ENCODE measurements around the gene PNMT. TPM values are rescaled to one million over a fixed set of nuclear protein-coding genes. Genes with fewer than 3 reads are reported as not detected.

PNMT gene
- total RNA-seq, 4 donors from 2014 or later, result 0.26 to 8.4 (median 1.3) TPM

- no peak for DNase-seq
- Histone ChIP-seq H3K9me3 (no peaks in the 10 kb centered on the region), H3K36me3 (no peaks in the 10 kb centered on the region), H3K27me3 (peaks cover 0 to 23% (median 0%) of the 10 kb centered on the region in 4 donors), H3K4me3 (no peak overlapping the region), H3K4me1 (peaks cover 19 to 63% (median 25%) of the 10 kb centered on the region in 3 donors), H3K27ac (no peak overlapping the region)
- TF ChIP-seq POLR2A (IDR thresholded peaks at IDR 0.05), result no peak
- peak; percentile 51 to 75 (median 68) for TF ChIP-seq CTCF (IDR thresholded peaks at IDR 0.05)
- 11 to 56% methylated on average over 1 to 2 of the region's 2 CpGs for WGBS, 2 donors
- intact Hi-C loops (cut with DNase I), result no loop called here
Measured at GRCh38 chr17:39634384-39634871, 33.8 kb upstream of the PNMT start.

- peak overlapping the region in 1 of 4 donors; percentile 95 for H3K27ac ChIP-seq
- no peak overlapping the region for H3K4me3 ChIP-seq
- H3K36me3 ChIP-seq, result peaks cover 0 to 12% (median 0%) of the 10 kb centered on the region in 3 donors
- DNase-seq, result no peak
- H3K9me3 ChIP-seq, result no peaks in the 10 kb centered on the region
- TF ChIP-seq CTCF (IDR thresholded peaks at IDR 0.05) (no peak), POLR2A (IDR thresholded peaks at IDR 0.05) (no peak)
- peaks cover 31 to 75% (median 38%) of the 10 kb centered on the region in 3 donors for H3K4me1 ChIP-seq
- peaks cover 0 to 16% (median 0%) of the 10 kb centered on the region in 4 donors for H3K27me3 ChIP-seq
- intact Hi-C loops (cut with DNase I), result no loop called here
- WGBS, 2 donors, result 71 to 90% methylated on average over 3 to 6 of the region's 8 CpGs
Measured at GRCh38 chr17:39635614-39636176, 32.6 kb upstream of the PNMT start.

GRCh38 chr17:39636587-39636926, 31.7 kb upstream of the PNMT start:
- H3K27me3 ChIP-seq, result peaks cover 0 to 8% (median 0%) of the 10 kb centered on the region in 4 donors
- intact Hi-C loops (cut with DNase I), result no loop called here
- DNase-seq, result no peak
- H3K4me1 ChIP-seq, result peaks cover 32 to 77% (median 40%) of the 10 kb centered on the region in 3 donors
- peaks cover 0 to 17% (median 0%) of the 10 kb centered on the region in 3 donors for H3K36me3 ChIP-seq
- peak overlapping the region; percentile 88 to 96 (median 94) for H3K27ac ChIP-seq
- peak overlapping the region; percentile 76 to 93 (median 82) for H3K4me3 ChIP-seq
- WGBS, 2 donors, result 0 to 30% methylated on average over 2 to 5 of the region's 6 CpGs
- TF ChIP-seq CTCF (IDR thresholded peaks at IDR 0.05), result no peak
- TF ChIP-seq POLR2A (IDR thresholded peaks at IDR 0.05), result no peak
- H3K9me3 ChIP-seq, result no peaks in the 10 kb centered on the region

GRCh38 chr17:39636927-39637736, 31.1 kb upstream of the PNMT start, which contains the start of gene STARD3:
Gene STARD3, plus strand, starts transcription at chr17:39637144. Its CDS starts 16,388 bp downstream, at chr17:39653532.
- TF ChIP-seq CTCF (IDR thresholded peaks at IDR 0.05) (peak in 2 of 6 experiments; percentile 20 to 38), POLR2A (IDR thresholded peaks at IDR 0.05) (peak in 2 of 4 donors; percentile 58 to 68)
- H3K4me3 ChIP-seq, result peak within 1 kb of the TSS; percentile 76 to 93 (median 82)
- peak within 1 kb of the TSS; percentile 88 to 96 (median 94) for H3K27ac ChIP-seq
- H3K4me1 ChIP-seq, result peaks cover 32 to 79% (median 42%) of the 10 kb centered on the region in 3 donors
- DNase-seq, result peak; percentile 33
- WGBS, 2 donors, result 0 to 1% methylated on average over 8 to 26 of the region's 69 CpGs
- H3K36me3 ChIP-seq, result peaks cover 0 to 17% (median 0%) of the 10 kb centered on the region in 3 donors
- H3K9me3 ChIP-seq, result no peaks in the 10 kb centered on the region
- intact Hi-C loops (cut with DNase I), result no loop called here
- H3K27me3 ChIP-seq, result peaks cover 0 to 2% (median 0%) of the 10 kb centered on the region in 4 donors

GRCh38 chr17:39638317-39638716, 29.9 kb upstream of the PNMT start:
- 92% methylated on average over 7 of the region's 7 CpGs for WGBS, 2 donors
- peaks cover 36 to 83% (median 53%) of the 10 kb centered on the region in 3 donors for H3K4me1 ChIP-seq

More at GRCh38 chr17:39638317-39638716, 29.9 kb upstream of the PNMT start:
- TF ChIP-seq POLR2A (IDR thresholded peaks at IDR 0.05) (no peak), CTCF (IDR thresholded peaks at IDR 0.05) (no peak)
- no peak for DNase-seq
- Histone ChIP-seq H3K27me3 (no peaks in the 10 kb centered on the region), H3K36me3 (peaks cover 0 to 17% (median 0%) of the 10 kb centered on the region in 3 donors), H3K4me3 (peak overlapping the region in 3 of 4 donors; percentile 78 to 93 (median 87)), H3K9me3 (no peaks in the 10 kb centered on the region), H3K27ac (no peak overlapping the region)
- intact Hi-C loops (cut with DNase I), result no loop called here
